Keratinocyte (primary cell): ENCODE data around the gene TMEM151A. TPM values are rescaled to one million over a fixed set of nuclear protein-coding genes. Genes with fewer than 3 reads are reported as not detected.

Source experiments
- DNase-seq: peaks from one replicate; pipeline ENCODE4 v3.0.0-alpha.2; 2011; ENCODE audit warnings: low read depth, missing footprints, low spot score
- FAIRE-seq: peaks from 2 replicates; lab custom pipeline; 2011; peaks lifted over from hg19 to GRCh38; lab: Jason Lieb, UNC
- H2AFZ ChIP-seq: 2 replicates; pipeline ENCODE4 v1.6.0; 2012; ENCODE audit warnings: low read length, control low read depth, inconsistent platforms; ENCODE audit not compliant: control insufficient read depth
- H3K27ac ChIP-seq: 2 replicates; pipeline ENCODE4 v1.5.1; 2011; ENCODE audit warnings: low read length; ENCODE audit not compliant: control insufficient read depth, insufficient read depth
- H3K27me3 ChIP-seq: 3 replicates; pipeline ENCODE4 v1.6.0; 2011; ENCODE audit warnings: low read length; ENCODE audit not compliant: control insufficient read depth, insufficient read depth; ENCODE audit errors: extremely low read depth
- H3K36me3 ChIP-seq, 2 experiments: 2 replicates in 1 of 2; 3 replicates in 1 of 2; pipeline ENCODE4 v1.5.1; 2011; ENCODE audit warnings: low read length in 2 of 2, mild to moderate bottlenecking in 1 of 2; ENCODE audit not compliant: control insufficient read depth in 2 of 2, insufficient read depth in 2 of 2; ENCODE audit errors: extremely low read depth in 1 of 2
- H3K4me1 ChIP-seq: 3 replicates; pipeline ENCODE4 v1.5.1; 2011; ENCODE audit warnings: low read length; ENCODE audit not compliant: control insufficient read depth, insufficient read depth; ENCODE audit errors: extremely low read depth
- H3K4me2 ChIP-seq: 3 replicates; pipeline ENCODE4 v1.6.0; 2011; ENCODE audit warnings: low read depth, low read length; ENCODE audit not compliant: control insufficient read depth, insufficient read depth; ENCODE audit errors: extremely low read depth
- H3K4me3 ChIP-seq, 3 experiments: fragments of 200-600 bp in 1 of 3; sonication (generic) in 1 of 3; 2 replicates in 2 of 3; 3 replicates in 1 of 3; pipeline ENCODE4 v1.5.1; 2011 to 2016; ENCODE audit warnings: low read length in 3 of 3, mild to moderate bottlenecking in 3 of 3, control low read depth in 2 of 3, inconsistent platforms in 1 of 3, low read depth in 1 of 3, mixed read lengths in 1 of 3, mixed run types in 1 of 3, moderate library complexity in 1 of 3; ENCODE audit not compliant: control insufficient read depth in 2 of 3, insufficient read depth in 2 of 3; ENCODE audit errors: extremely low read depth in 1 of 3
- H3K79me2 ChIP-seq: 2 replicates; pipeline ENCODE4 v1.6.0; 2012; ENCODE audit warnings: low read length; ENCODE audit not compliant: control insufficient read depth, insufficient read depth
- H3K9ac ChIP-seq: 3 replicates; pipeline ENCODE4 v1.6.0; 2011; ENCODE audit warnings: low read length; ENCODE audit not compliant: control insufficient read depth, insufficient read depth; ENCODE audit errors: extremely low read depth
- H3K9me1 ChIP-seq: 3 replicates; pipeline ENCODE4 v1.6.0; 2011; ENCODE audit warnings: low read length; ENCODE audit not compliant: control insufficient read depth, insufficient read depth; ENCODE audit errors: extremely low read depth
- H3K9me3 ChIP-seq: 2 replicates; pipeline ENCODE4 v1.5.1; 2012; ENCODE audit warnings: low read depth, low read length; ENCODE audit not compliant: control insufficient read depth
- H4K20me1 ChIP-seq: 3 replicates; pipeline ENCODE4 v1.6.0; 2011; ENCODE audit warnings: low read length; ENCODE audit not compliant: control insufficient read depth, insufficient read depth; ENCODE audit errors: extremely low read depth
- EZH2 ChIP-seq: IDR thresholded peaks from one replicate; pipeline ENCODE4 v1.6.1; 2012; ENCODE audit warnings: inconsistent platforms, mild to moderate bottlenecking, low read length, moderate library complexity
- dilution Hi-C: fragments of 300-500 bp; cut with MboI; formaldehyde crosslinking; loops from one replicate; pipeline ENCODE4 v1.7.0; 2020; ENCODE audit warnings: low sequenced_read_pairs; ENCODE audit not compliant: extremely low pct_ligation_motif_present
- polyA plus RNA-seq, 5 experiments: library from polyadenylated mRNA; depleted of rRNA in 3 of 5; stranded (reverse) in 3 of 5; stranded (forward) in 1 of 5; unstranded in 1 of 5; fragments of >200 nt; gene quantifications; 1 replicate in 1 of 5; 2 replicates in 3 of 5; 3 replicates in 1 of 5; pipeline versions ENCODE4 v1.2.1 to v1.2.3, GENCODE V29; 2011 to 2012; ENCODE audit warnings: missing spikeins in 2 of 5, low read depth in 1 of 5, low replicate concordance in 1 of 5
- TF ChIP-seq, protein P1 (sequence below), 3 experiments: IDR thresholded peaks in 1 of 3; conservative IDR thresholded peaks in 1 of 3; optimal IDR thresholded peaks in 1 of 3; 2 replicates in 2 of 3; 3 replicates in 1 of 3; pipeline versions ENCODE3 to v1.5.1; 2011; ENCODE audit warnings: low read length in 3 of 3, mild to moderate bottlenecking in 3 of 3, moderate library complexity in 2 of 3, control low read depth in 1 of 3, inconsistent platforms in 1 of 3; ENCODE audit not compliant: insufficient read depth in 2 of 3; ENCODE audit errors: extremely low read depth in 1 of 3

TMEM151A gene
- polyA plus RNA-seq, 1 donor (not counting 4 experiments of a cell fraction or from before 2014, with no cell fraction given) = not detected

- H3K9me1 ChIP-seq = no peaks in the 10 kb centered on the region
- peaks cover 16% of the 10 kb centered on the region for H3K27me3 ChIP-seq
- H3K27ac ChIP-seq = peak overlapping the region; percentile 72
- no peaks in the 10 kb centered on the region for H3K36me3 ChIP-seq
- H2AFZ ChIP-seq = peak overlapping the region; percentile 97
- H3K79me2 ChIP-seq = no peaks in the 10 kb centered on the region
- peaks cover 5% of the 10 kb centered on the region for H3K4me1 ChIP-seq
- DNase-seq (peak; percentile 93), FAIRE-seq (peak; percentile 29)
- H3K4me3 ChIP-seq = peak overlapping the region; percentile 48 to 86 (median 70)
- TF ChIP-seq, protein P1, sequence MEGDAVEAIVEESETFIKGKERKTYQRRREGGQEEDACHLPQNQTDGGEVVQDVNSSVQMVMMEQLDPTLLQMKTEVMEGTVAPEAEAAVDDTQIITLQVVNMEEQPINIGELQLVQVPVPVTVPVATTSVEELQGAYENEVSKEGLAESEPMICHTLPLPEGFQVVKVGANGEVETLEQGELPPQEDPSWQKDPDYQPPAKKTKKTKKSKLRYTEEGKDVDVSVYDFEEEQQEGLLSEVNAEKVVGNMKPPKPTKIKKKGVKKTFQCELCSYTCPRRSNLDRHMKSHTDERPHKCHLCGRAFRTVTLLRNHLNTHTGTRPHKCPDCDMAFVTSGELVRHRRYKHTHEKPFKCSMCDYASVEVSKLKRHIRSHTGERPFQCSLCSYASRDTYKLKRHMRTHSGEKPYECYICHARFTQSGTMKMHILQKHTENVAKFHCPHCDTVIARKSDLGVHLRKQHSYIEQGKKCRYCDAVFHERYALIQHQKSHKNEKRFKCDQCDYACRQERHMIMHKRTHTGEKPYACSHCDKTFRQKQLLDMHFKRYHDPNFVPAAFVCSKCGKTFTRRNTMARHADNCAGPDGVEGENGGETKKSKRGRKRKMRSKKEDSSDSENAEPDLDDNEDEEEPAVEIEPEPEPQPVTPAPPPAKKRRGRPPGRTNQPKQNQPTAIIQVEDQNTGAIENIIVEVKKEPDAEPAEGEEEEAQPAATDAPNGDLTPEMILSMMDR (optimal IDR thresholded peaks at IDR 0.05 in 1 of 3, IDR thresholded peaks at IDR 0.05 in 1 of 3, conservative IDR thresholded peaks at IDR 0.05 in 1 of 3; ENCODE audit: extremely low read depth in 1 of 3, insufficient read depth in 2 of 3, low read length in 3 of 3) = no peak
- no peak for TF ChIP-seq EZH2
- H3K4me2 ChIP-seq = peak overlapping the region; percentile 95
- dilution Hi-C loops = no loop called here
- no peaks in the 10 kb centered on the region for H4K20me1 ChIP-seq
- peak overlapping the region; percentile 76 for H3K9ac ChIP-seq
- no peaks in the 10 kb centered on the region for H3K9me3 ChIP-seq
Measured at GRCh38 chr11:66312549-66313320, 21.0 kb downstream of the TMEM151A start.

DNA sequence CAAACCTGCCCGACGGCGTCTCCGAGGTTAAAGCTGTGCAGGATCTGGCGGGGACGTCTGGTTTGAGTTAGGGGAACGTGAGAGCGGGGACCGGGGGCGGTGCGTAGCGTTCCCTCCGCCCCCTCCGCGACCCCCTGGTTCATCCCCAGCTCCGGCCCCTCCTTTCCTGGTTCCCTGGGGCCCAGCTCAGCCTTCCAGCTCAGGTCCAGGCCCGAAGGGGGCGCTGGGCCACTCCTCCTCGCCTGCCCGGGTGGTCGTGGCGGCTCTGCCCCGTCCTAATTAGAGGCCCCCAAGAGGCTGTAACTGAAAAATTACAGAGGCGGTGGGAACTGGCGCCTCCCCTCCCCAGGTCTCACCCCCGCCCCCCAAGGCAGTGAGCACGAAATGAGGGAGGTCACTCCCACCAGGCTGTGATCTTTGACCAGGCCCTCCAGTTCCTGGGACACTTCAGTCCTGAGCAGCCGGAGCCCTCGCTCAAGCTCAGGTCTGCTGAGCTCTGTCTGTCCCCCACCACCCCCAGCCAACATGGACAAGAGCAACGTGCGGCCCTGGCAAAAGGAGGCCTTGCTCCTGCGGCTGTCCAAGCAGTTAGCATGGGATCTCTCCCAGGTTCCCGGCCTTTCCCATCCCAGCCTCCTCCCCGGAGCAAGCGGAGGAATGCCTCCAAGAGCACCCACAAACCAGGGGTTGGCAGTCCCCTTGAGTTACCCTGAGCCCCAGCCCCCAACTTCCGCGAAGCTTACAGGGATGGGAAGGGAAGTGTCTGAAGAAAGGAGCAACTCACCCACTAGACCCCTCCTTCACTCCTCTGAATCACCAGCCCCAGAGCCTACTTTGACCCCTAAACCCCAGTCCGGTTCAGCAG is 21.9 kb downstream of the TMEM151A start:
- Histone ChIP-seq H3K27me3 (peaks cover 16% of the 10 kb centered on the region), H3K9me3 (no peaks in the 10 kb centered on the region), H3K4me1 (peaks cover 13% of the 10 kb centered on the region), H3K79me2 (no peaks in the 10 kb centered on the region), H3K9ac (peak overlapping the region; percentile 54), H3K36me3 (no peaks in the 10 kb centered on the region), H4K20me1 (no peaks in the 10 kb centered on the region), H2AFZ (peak overlapping the region; percentile 86), H3K4me2 (peak overlapping the region; percentile 77), H3K9me1 (no peaks in the 10 kb centered on the region), H3K4me3 (peak overlapping the region in 1 of 3 experiments; percentile 46), H3K27ac (peak overlapping the region; percentile 31)
- no peak for DNase-seq
- no peak for FAIRE-seq
- TF ChIP-seq, protein P1 (optimal IDR thresholded peaks at IDR 0.05 in 1 of 3, IDR thresholded peaks at IDR 0.05 in 1 of 3, conservative IDR thresholded peaks at IDR 0.05 in 1 of 3; ENCODE audit: extremely low read depth in 1 of 3, insufficient read depth in 2 of 3, low read length in 3 of 3) = no peak
- dilution Hi-C loops = no loop called here
